GM19351 (cell line): Measurements from ENCODE around the gene CEP295NL.
"Not testable (repeated sequence)": the region's sequence is repeated elsewhere in the genome, so short reads cannot be mapped to it uniquely, and the experiment has no call there.

Experiments used
- ATAC-seq: cut with Tn5 transposase; IDR thresholded peaks from one replicate; pipeline ENCODE4 v1.9.1; 2021; ENCODE audit warnings: mild to moderate bottlenecking, moderate library complexity; ENCODE audit not compliant: unreplicated experiment

The CEP295NL gene

GRCh38 chr17:78933025-78933958 lies 30.3 kb upstream of the CEP295NL start:
- peak; percentile 51 for ATAC-seq

GRCh38 chr17:78929908-78930775 lies 27.1 kb upstream of the CEP295NL start:
- ATAC-seq: no peak

DNA sequence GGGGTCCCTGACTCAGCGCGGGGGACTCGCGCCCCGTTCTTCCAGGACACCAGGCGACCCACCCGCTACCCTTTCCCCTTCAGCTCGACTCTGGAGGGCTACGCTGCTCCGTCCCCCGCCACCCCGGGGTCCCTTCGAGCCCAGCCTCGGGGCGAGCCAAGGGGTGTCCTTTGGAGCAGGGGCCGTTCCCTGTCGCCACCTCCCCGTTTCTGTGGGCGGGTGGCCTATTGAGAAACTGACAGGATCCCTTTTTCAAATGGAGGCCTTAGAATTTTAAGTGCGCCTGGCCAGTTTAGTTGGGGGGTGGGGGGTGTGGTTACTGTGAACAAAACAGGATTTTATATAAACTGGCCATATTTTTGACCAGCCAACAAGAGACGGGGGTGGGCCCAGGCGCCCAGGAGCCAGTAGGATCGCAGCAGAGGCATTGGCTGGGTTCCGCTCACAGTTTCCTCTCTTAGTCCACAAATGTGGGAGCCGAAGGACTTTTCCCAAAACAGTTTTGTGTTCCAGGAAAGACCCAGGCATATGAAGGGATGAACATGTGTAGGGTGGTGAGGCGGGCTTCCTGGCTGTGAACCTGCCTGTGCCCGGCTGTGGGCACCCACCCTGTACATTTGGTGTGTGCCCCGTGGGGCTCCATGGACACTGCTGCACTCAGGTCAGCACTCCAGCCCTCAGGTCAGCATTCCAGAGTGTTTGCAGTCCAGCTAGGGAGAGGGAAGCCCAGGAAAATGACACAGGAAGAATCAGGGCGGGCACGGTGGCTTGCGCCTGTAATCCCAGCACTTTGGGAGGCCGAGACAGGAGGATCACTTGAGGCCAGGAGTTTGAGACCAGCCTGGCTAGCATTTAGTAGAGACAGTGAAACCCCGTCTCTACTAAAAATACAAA lies 22.9 kb upstream of the CEP295NL start:
- no peak for ATAC-seq

- no peak for ATAC-seq
These were observed 22.2 kb upstream of the CEP295NL start, which contains the start of gene TIMP2 for GRCh38 chr17:78925234-78925633. Gene TIMP2, minus strand, starts transcription at chr17:78925387. Its CDS starts 299 bp downstream, at chr17:78925088.

DNA sequence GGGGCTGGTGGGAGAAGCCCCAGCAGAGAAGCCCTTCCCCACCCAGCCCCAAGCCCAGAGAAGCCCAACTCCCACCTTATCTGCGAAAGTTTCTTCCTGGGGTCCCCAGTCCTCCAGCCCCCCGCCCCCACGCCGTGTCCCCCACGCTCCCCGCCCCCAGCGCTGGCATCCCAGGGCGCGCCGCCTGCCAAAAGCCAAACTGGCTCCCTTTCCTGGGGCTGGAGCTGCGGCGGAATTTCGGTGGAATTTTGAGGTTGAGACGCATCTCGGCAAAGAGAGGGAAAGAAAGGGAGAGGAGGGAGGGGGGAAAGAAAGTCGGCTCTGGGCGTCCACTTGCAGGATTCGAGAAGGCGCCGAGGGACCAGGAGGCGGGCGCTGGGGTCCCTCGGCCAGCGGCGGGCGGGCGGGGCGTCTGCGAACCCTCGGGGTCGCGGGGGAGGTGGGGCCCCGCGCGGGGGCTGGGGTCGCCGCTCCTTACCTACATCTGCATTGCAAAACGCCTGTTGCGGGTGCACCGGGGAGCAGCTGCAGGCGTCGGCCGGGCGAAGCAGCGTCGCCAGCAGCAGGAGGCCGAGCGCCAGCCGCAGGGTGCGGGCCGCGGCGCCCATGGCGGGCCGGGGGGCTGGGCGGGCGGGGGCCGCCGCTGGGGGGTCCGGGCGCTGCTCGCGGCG lies 21.6 kb upstream of the CEP295NL start:
- ATAC-seq: no peak

- no peak for ATAC-seq
These were observed 20.9 kb upstream of the CEP295NL start for GRCh38 chr17:78923660-78924453.

GRCh38 chr17:78922816-78923498 lies 20.0 kb upstream of the CEP295NL start:
- ATAC-seq: no peak

DNA sequence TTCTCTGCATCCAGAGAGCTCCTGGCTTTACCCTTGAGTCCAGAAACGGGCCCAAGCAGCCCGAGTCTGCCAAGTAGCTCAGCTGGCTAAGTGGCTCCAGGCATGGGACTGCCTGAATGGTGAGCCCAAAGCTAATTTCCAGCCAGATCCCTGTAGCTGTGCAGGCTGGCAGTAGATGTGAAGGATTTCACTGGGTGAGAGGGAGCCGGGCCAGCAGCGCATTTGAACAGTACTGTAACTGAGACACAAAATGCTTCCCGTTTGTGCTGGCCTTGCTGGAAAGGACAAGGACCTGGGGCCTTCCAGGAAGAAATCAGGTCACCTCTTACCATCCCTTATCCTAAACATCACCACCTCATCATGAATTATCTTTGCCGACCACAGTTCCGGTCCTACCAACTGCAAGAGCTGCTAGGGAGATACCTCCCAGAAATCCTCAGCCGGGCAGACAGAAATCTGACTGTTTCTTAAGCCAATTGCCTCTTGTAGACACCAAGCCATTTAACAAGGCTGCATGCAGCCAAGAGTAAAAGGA lies 18.5 kb upstream of the CEP295NL start:
- no peak for ATAC-seq

DNA sequence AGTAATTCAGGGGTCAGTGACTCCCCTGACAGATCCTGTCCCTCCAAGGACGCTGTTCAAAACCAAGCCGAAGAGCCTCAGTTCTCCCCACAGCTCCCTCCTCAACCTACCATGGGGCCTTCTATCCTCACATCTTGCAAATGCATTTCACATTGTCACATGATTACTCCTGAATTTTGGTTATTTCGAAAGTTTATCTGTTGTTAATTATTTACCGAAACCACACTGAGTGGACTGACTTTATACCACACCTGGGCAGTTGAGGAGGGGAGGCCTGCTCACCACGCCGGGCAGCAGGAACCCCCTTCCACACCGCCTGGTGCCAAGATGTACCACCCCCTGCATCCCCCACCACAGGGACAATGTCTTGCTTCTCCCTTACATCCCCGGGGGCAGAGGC lies 17.5 kb upstream of the CEP295NL start:
- no peak for ATAC-seq

- ATAC-seq: no peak
These were observed 17.0 kb upstream of the CEP295NL start for GRCh38 chr17:78919861-78920450.

DNA sequence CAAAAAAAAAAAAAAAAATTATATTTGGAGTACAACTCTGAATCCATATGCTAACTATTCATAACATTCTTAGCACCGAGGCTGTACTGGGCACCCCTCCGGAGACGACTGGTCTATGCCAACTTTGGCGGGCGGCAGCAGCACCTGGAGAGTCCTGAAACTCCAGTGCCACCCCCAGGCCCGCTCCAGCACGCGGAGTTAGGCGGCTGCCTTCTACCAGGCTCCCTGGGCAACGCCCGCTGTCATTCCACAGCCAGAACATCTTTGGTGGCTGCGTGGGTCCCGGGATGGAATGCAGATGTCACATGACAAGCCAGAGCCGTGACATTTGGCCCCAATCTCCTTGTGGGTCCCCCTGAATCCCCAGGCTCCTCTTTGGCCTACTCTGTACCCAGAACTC lies 16.0 kb upstream of the CEP295NL start:
- ATAC-seq: no peak

GRCh38 chr17:78917451-78918275 lies 14.7 kb upstream of the CEP295NL start:
- no peak for ATAC-seq

- no peak for ATAC-seq
These were observed 13.1 kb upstream of the CEP295NL start for GRCh38 chr17:78915872-78916632.

DNA sequence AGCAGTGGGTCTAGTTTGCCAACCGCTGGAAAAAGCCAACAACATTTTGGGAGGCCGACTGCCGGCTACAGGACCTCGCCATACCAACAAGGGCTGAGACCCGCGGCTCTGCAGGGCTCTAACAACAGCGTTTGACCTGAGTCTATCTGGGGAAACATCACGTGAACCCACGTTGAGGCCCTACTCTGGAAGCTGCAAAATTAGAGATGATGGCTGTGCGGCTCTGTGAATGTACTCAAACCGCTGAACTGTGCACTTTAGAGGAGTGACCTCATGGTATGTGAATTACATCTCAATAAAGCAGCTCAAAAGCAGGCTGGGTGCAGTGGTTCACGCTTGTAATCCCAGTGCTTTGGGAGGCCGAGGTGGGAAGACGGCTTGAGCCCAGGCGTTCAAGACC lies 10.1 kb upstream of the CEP295NL start:
- no peak for ATAC-seq

GRCh38 chr17:78912082-78912481 lies 9.1 kb upstream of the CEP295NL start:
- ATAC-seq: no peak

- not testable (repeated sequence) for ATAC-seq
These were observed 8.5 kb upstream of the CEP295NL start for GRCh38 chr17:78911543-78911942.
